Neural progenitor cell (in vitro differentiated cells): ENCODE data around the gene USP19. TPM values are rescaled to one million over a fixed set of nuclear protein-coding genes. Genes with fewer than 3 reads are reported as not detected.

ENCODE experiments used
- DNase-seq: peaks from one replicate; pipeline ENCODE4 v3.0.0-alpha.2; 2016; ENCODE audit warnings: low spot score
- H2AFZ ChIP-seq: fragments of 200-600 bp; sonication (generic); replicated peaks from 2 replicates; pipeline ENCODE4 v1.6.1; 2016; ENCODE audit warnings: antibody characterized with exemption
- H3F3A ChIP-seq: fragments of 200-600 bp; sonication (generic); 2 replicates; pipeline ENCODE4 v1.6.1; 2016; ENCODE audit warnings: antibody characterized with exemption, low read depth
- H3K27ac ChIP-seq: fragments of 200-600 bp; sonication (generic); 2 replicates; pipeline ENCODE4 v1.5.1; 2016; ENCODE audit warnings: mild to moderate bottlenecking
- H3K27me3 ChIP-seq: fragments of 200-600 bp; sonication (generic); 2 replicates; pipeline ENCODE4 v1.6.1; 2016; ENCODE audit warnings: mild to moderate bottlenecking, moderate library complexity
- H3K36me3 ChIP-seq: fragments of 200-600 bp; sonication (generic); 2 replicates; pipeline ENCODE4 v1.5.1; 2016
- H3K4me1 ChIP-seq: fragments of 200-600 bp; sonication (generic); 2 replicates; pipeline ENCODE4 v1.6.1; 2016; ENCODE audit warnings: mixed run types
- H3K4me2 ChIP-seq: fragments of 200-600 bp; sonication (generic); 2 replicates; pipeline ENCODE4 v1.6.1; 2016
- H3K4me3 ChIP-seq: fragments of 200-600 bp; sonication (generic); 2 replicates; pipeline ENCODE4 v1.5.1; 2016
- H3K79me2 ChIP-seq: fragments of 200-600 bp; sonication (generic); 2 replicates; pipeline ENCODE4 v1.6.1; 2016; ENCODE audit warnings: low read depth
- H3K9ac ChIP-seq: fragments of 200-600 bp; sonication (generic); 2 replicates; pipeline ENCODE4 v1.6.1; 2016
- H3K9me3 ChIP-seq: fragments of 200-600 bp; sonication (generic); 2 replicates; pipeline ENCODE4 v1.5.1; 2016; ENCODE audit warnings: low read depth
- H4K20me1 ChIP-seq: fragments of 200-600 bp; sonication (generic); 2 replicates; pipeline ENCODE4 v1.6.1; 2016; ENCODE audit warnings: low read depth
- H3K27ac Mint-ChIP-seq: 3 replicates; pipeline ENCODE4 v1.8.0; 2021; ENCODE audit warnings: mixed read lengths
- H3K27me3 Mint-ChIP-seq: 2 replicates; pipeline ENCODE4 v1.8.0; 2022; ENCODE audit warnings: low read depth, mild to moderate bottlenecking, inconsistent platforms, moderate library complexity, mixed read lengths; ENCODE audit not compliant: insufficient read depth
- H3K36me3 Mint-ChIP-seq: 3 replicates; pipeline ENCODE4 v1.8.0; 2021; ENCODE audit warnings: mixed read lengths
- H3K4me1 Mint-ChIP-seq: 3 replicates; pipeline ENCODE4 v1.8.0; 2021; ENCODE audit warnings: mixed read lengths
- H3K4me3 Mint-ChIP-seq: 3 replicates; pipeline ENCODE4 v1.8.0; 2021; ENCODE audit warnings: mild to moderate bottlenecking, moderate library complexity, mixed read lengths
- H3K9me3 Mint-ChIP-seq: 3 replicates; pipeline ENCODE4 v1.8.0; 2020; ENCODE audit warnings: mixed read lengths
- EZH2 ChIP-seq: fragments of 200-600 bp; sonication (generic); IDR thresholded peaks from 2 replicates; pipeline ENCODE4 v1.6.1; 2017; ENCODE audit warnings: antibody characterized with exemption, mild to moderate bottlenecking, moderate library complexity
- EZH2phosphoT487 ChIP-seq: fragments of 200-600 bp; sonication (generic); IDR thresholded peaks from 2 replicates; pipeline ENCODE4 v1.6.1; 2017; ENCODE audit warnings: antibody characterized with exemption
- total RNA-seq: library from RNA; depleted of rRNA; stranded (reverse); fragments of >200 nt; gene quantifications from 2 replicates; pipeline ENCODE4 v1.2.3, GENCODE V29; 2015; ENCODE audit warnings: low replicate concordance
- TF ChIP-seq, protein P1 (sequence below): fragments of 200-600 bp; sonication (generic); IDR thresholded peaks from 2 replicates; pipeline ENCODE4 v1.5.1; 2017; ENCODE audit warnings: antibody characterized with exemption, mild to moderate bottlenecking

USP19 gene
- total RNA-seq, 1 donor from 2014 or later: 36.0 TPM

- no peaks in the 10 kb centered on the region for H3K79me2 ChIP-seq
- Mint-ChIP-seq H3K4me3 (no peak overlapping the region), H3K36me3 (no peaks in the 10 kb centered on the region), H3K27ac (peak overlapping the region; percentile 80), H3K27me3 (peaks cover 10% of the 10 kb centered on the region), H3K9me3 (no peaks in the 10 kb centered on the region), H3K4me1 (peaks cover under 1% of the 10 kb centered on the region)
- no peaks in the 10 kb centered on the region for H4K20me1 ChIP-seq
- H3K4me2 ChIP-seq: no peak overlapping the region
- DNase-seq: no peak
- no peak overlapping the region for H3K9ac ChIP-seq
- no peak overlapping the region for H3K27ac ChIP-seq
- no peaks in the 10 kb centered on the region for H3F3A ChIP-seq
- no peaks in the 10 kb centered on the region for H3K36me3 ChIP-seq
- no peak for TF ChIP-seq EZH2
- TF ChIP-seq, protein P1, sequence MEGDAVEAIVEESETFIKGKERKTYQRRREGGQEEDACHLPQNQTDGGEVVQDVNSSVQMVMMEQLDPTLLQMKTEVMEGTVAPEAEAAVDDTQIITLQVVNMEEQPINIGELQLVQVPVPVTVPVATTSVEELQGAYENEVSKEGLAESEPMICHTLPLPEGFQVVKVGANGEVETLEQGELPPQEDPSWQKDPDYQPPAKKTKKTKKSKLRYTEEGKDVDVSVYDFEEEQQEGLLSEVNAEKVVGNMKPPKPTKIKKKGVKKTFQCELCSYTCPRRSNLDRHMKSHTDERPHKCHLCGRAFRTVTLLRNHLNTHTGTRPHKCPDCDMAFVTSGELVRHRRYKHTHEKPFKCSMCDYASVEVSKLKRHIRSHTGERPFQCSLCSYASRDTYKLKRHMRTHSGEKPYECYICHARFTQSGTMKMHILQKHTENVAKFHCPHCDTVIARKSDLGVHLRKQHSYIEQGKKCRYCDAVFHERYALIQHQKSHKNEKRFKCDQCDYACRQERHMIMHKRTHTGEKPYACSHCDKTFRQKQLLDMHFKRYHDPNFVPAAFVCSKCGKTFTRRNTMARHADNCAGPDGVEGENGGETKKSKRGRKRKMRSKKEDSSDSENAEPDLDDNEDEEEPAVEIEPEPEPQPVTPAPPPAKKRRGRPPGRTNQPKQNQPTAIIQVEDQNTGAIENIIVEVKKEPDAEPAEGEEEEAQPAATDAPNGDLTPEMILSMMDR: no peak
- no peak for TF ChIP-seq EZH2phosphoT487
- H3K4me1 ChIP-seq: no peaks in the 10 kb centered on the region
- H3K4me3 ChIP-seq: no peak overlapping the region
- no peak overlapping the region for H2AFZ ChIP-seq
- no peaks in the 10 kb centered on the region for H3K27me3 ChIP-seq
- H3K9me3 ChIP-seq: no peaks in the 10 kb centered on the region
Observed at GRCh38 chr3:49148159-49148558, 27.5 kb upstream of the USP19 start.

- Histone ChIP-seq H3K36me3 (no peaks in the 10 kb centered on the region), H3K79me2 (no peaks in the 10 kb centered on the region), H2AFZ (no peak overlapping the region), H3K9ac (no peak overlapping the region), H4K20me1 (no peaks in the 10 kb centered on the region), H3K4me1 (no peaks in the 10 kb centered on the region), H3F3A (no peaks in the 10 kb centered on the region), H3K27ac (no peak overlapping the region), H3K4me3 (no peak overlapping the region), H3K4me2 (peak overlapping the region; percentile 3), H3K27me3 (peaks cover 4% of the 10 kb centered on the region), H3K9me3 (no peaks in the 10 kb centered on the region)
- Mint-ChIP-seq H3K27me3 (peaks cover 5% of the 10 kb centered on the region), H3K4me1 (peaks cover 17% of the 10 kb centered on the region), H3K9me3 (peaks cover 12% of the 10 kb centered on the region), H3K36me3 (no peaks in the 10 kb centered on the region), H3K27ac (peak overlapping the region; percentile 79), H3K4me3 (no peak overlapping the region)
- peak; percentile 34 for DNase-seq
- TF ChIP-seq EZH2 (no peak), EZH2phosphoT487 (no peak)
- TF ChIP-seq, protein P1: no peak
Observed at GRCh38 chr3:49140080-49140479, 19.5 kb upstream of the USP19 start.

DNA sequence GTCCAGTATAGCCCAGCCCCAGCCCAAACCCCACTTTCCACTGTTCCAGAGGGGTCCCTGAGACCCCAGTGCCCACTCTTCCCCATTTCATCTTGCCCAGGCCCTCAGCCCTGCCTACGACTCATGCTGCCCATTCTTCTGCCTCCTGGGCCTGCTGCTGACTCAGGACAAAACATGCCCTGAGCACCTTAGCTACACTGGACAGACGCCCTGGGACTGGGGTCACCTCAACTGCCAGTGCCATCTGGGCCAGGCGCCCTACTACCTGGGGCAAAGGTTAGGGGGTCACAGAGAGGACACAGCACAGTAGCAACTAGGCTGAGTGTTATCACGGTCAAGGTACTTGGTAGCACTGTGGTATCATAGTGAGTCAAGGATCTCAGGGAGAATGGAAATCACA lies 14.9 kb upstream of the USP19 start:
- Histone ChIP-seq H3K79me2 (peaks cover 11% of the 10 kb centered on the region), H3K27me3 (peaks cover 4% of the 10 kb centered on the region), H3K36me3 (no peaks in the 10 kb centered on the region), H4K20me1 (no peaks in the 10 kb centered on the region), H3K4me2 (no peak overlapping the region), H3F3A (peaks cover 10% of the 10 kb centered on the region), H3K4me3 (no peak overlapping the region), H2AFZ (no peak overlapping the region), H3K9ac (no peak overlapping the region), H3K27ac (no peak overlapping the region), H3K4me1 (peaks cover 4% of the 10 kb centered on the region), H3K9me3 (no peaks in the 10 kb centered on the region)
- Mint-ChIP-seq H3K36me3 (no peaks in the 10 kb centered on the region), H3K27ac (peak overlapping the region; percentile 65), H3K4me1 (peaks cover 39% of the 10 kb centered on the region), H3K9me3 (peaks cover 2% of the 10 kb centered on the region), H3K27me3 (peaks cover 3% of the 10 kb centered on the region), H3K4me3 (peak overlapping the region; percentile 57)
- no peak for DNase-seq
- no peak for TF ChIP-seq EZH2
- TF ChIP-seq, protein P1: no peak
- TF ChIP-seq EZH2phosphoT487: no peak
